Erythroblast (primary cell): ENCODE measurements around the gene CNGA1.
"Not testable (repeated sequence)": the region's sequence is repeated elsewhere in the genome, so short reads cannot be mapped to it uniquely, and the experiment has no call there.

ENCODE experiments used
- DNase-seq, 2 experiments: peaks; one replicate each; lab custom pipeline; 2025; lab: John Stamatoyannopoulos, UW
- GATA1 ChIP-seq: IDR thresholded peaks from 2 replicates; pipeline ENCODE4 v1.6.1; 2011; ENCODE audit warnings: low read depth, mild to moderate bottlenecking, control low read depth, low read length, moderate library complexity
- POLR2A ChIP-seq: IDR thresholded peaks from 2 replicates; pipeline ENCODE4 v1.6.1; 2011; ENCODE audit warnings: mild to moderate bottlenecking, low read length

The CNGA1 gene

GRCh38 chr4:48017108-48017571 lies 659 bp upstream of the CNGA1 start:
- peak in 1 of 2 experiments; percentile 23 for DNase-seq
- TF ChIP-seq GATA1 (no peak), POLR2A (no peak)

GRCh38 chr4:48015678-48016077 lies 803 bp downstream of the CNGA1 start:
- TF ChIP-seq GATA1, result no peak
- TF ChIP-seq POLR2A, result no peak
- no peak for DNase-seq

- TF ChIP-seq POLR2A (no peak), GATA1 (no peak)
- DNase-seq, result no peak
Measured at GRCh38 chr4:48015216-48015615, 1.3 kb downstream of the CNGA1 start.

GRCh38 chr4:48012824-48013223 lies 3.7 kb downstream of the CNGA1 start:
- no peak for TF ChIP-seq GATA1
- no peak for TF ChIP-seq POLR2A
- no peak for DNase-seq

GRCh38 chr4:48011722-48012121 lies 4.8 kb downstream of the CNGA1 start:
- no peak for TF ChIP-seq GATA1
- TF ChIP-seq POLR2A, result no peak

GRCh38 chr4:48010906-48011305 lies 5.6 kb downstream of the CNGA1 start:
- DNase-seq, result not testable (repeated sequence)

More at GRCh38 chr4:48011722-48012121, 4.8 kb downstream of the CNGA1 start:
- DNase-seq, result no peak

- TF ChIP-seq GATA1 (no peak), POLR2A (no peak)
- DNase-seq, result peak; percentile 26
Measured at GRCh38 chr4:48008021-48008596, 8.4 kb downstream of the CNGA1 start.

- no peak for TF ChIP-seq GATA1
- TF ChIP-seq POLR2A, result no peak
- no peak for DNase-seq
Measured at GRCh38 chr4:48005781-48006180, 10.7 kb downstream of the CNGA1 start.

GRCh38 chr4:48003568-48003967 lies 12.9 kb downstream of the CNGA1 start:
- DNase-seq, result peak; percentile 9 to 36

- TF ChIP-seq POLR2A (no peak), GATA1 (no peak)
- DNase-seq, result no peak
Measured at GRCh38 chr4:48002267-48002666, 14.2 kb downstream of the CNGA1 start.

- no peak for DNase-seq
- TF ChIP-seq GATA1, result no peak
- TF ChIP-seq POLR2A, result no peak
Measured at GRCh38 chr4:47996021-47996420, 20.5 kb downstream of the CNGA1 start.

- DNase-seq, result not testable (repeated sequence)
Measured at GRCh38 chr4:47992475-47992874, 24.0 kb downstream of the CNGA1 start.

GRCh38 chr4:47990145-47990544 lies 26.3 kb downstream of the CNGA1 start:
- no peak for TF ChIP-seq GATA1
- DNase-seq, result no peak

- DNase-seq, result no peak
Measured at GRCh38 chr4:47974566-47974965, 41.9 kb downstream of the CNGA1 start.

GRCh38 chr4:47972721-47973120 lies 43.8 kb downstream of the CNGA1 start:
- DNase-seq, result no peak
- TF ChIP-seq GATA1 (no peak), POLR2A (no peak)

More at GRCh38 chr4:47974566-47974965, 41.9 kb downstream of the CNGA1 start:
- TF ChIP-seq POLR2A, result no peak
- TF ChIP-seq GATA1, result no peak
